RWPE2 (cell line): ENCODE results near the gene NDOR1.

Experiments
- ATAC-seq: fragments of 200-7000 bp; cut with Tn5 transposase; 3 replicates; pipeline ENCODE4 v1.9.1; 2021; ENCODE audit warnings: low read depth
- DNase-seq: peaks from one replicate; pipeline ENCODE4 v3.0.0-alpha.2; 2020; ENCODE audit warnings: low spot score
- H3K27ac ChIP-seq: fragments of 450-650 bp; 2 replicates; pipeline ENCODE4 v1.5.1; 2017; ENCODE audit warnings: mild to moderate bottlenecking; ENCODE audit not compliant: poor library complexity, severe bottlenecking
- H3K27me3 ChIP-seq: fragments of 250-450 bp; sonication (Bioruptor Pico); 2 replicates; pipeline ENCODE4 v1.5.1; 2021; ENCODE audit warnings: mild to moderate bottlenecking, moderate library complexity; ENCODE audit not compliant: insufficient read depth, poor library complexity, severe bottlenecking
- H3K36me3 ChIP-seq: fragments of 250-450 bp; sonication (Bioruptor Pico); 2 replicates; pipeline ENCODE4 v1.5.1; 2020; ENCODE audit warnings: low read depth, mild to moderate bottlenecking, moderate library complexity
- H3K4me1 ChIP-seq: fragments of 250-450 bp; sonication (Bioruptor Pico); 2 replicates; pipeline ENCODE4 v1.5.1; 2021; ENCODE audit warnings: mild to moderate bottlenecking, moderate library complexity; ENCODE audit not compliant: insufficient read depth, poor library complexity, severe bottlenecking
- H3K4me3 ChIP-seq: fragments of 250-450 bp; sonication (Bioruptor Pico); 2 replicates; pipeline ENCODE4 v1.5.1; 2021; ENCODE audit warnings: mild to moderate bottlenecking, moderate library complexity; ENCODE audit not compliant: severe bottlenecking
- H3K9me3 ChIP-seq: fragments of 250-450 bp; sonication (Bioruptor Pico); 2 replicates; pipeline ENCODE4 v1.5.1; 2021; ENCODE audit warnings: mild to moderate bottlenecking, moderate library complexity; ENCODE audit not compliant: severe bottlenecking
- CTCF ChIP-seq: fragments of 450-650 bp; IDR thresholded peaks from one replicate; pipeline ENCODE4 v1.5.1; 2017; ENCODE audit warnings: mild to moderate bottlenecking, moderate library complexity; ENCODE audit not compliant: poor library complexity, severe bottlenecking

Gene NDOR1

GRCh38 chr9:137162505-137163364 lies 42.8 kb upstream of the NDOR1 start:
- no peaks in the 10 kb centered on the region for H3K4me1 ChIP-seq
- peak overlapping the region; percentile 11 for H3K4me3 ChIP-seq
- peaks cover 67% of the 10 kb centered on the region for H3K27me3 ChIP-seq

DNA sequence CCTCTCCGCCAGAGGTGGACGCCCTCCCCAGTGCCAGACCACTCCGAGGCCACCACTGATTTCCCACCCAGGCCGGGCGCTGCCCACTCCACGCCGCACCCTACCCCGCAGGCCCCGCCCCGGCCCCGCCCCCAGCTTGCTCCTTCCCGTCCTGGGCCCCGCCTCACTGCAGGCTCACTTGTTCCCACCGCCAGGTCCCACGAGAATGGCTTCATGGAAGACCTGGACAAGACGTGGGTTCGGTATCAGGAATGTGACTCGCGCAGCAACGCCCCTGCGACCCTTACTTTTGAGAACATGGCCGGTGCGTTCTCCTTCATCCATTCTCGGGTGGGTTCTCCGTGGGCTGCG lies 42.2 kb upstream of the NDOR1 start:
- no peak for DNase-seq
- TF ChIP-seq CTCF, result no peak
- H3K9me3 ChIP-seq, result no peaks in the 10 kb centered on the region
- ATAC-seq, result peak; percentile 7; the same call in 2 of the 3 replicates
- H3K27ac ChIP-seq, result no peak overlapping the region
- H3K4me3 ChIP-seq, result peak overlapping the region; percentile 11
- H3K27me3 ChIP-seq, result peaks cover 70% of the 10 kb centered on the region
- H3K4me1 ChIP-seq, result no peaks in the 10 kb centered on the region
- H3K36me3 ChIP-seq, result no peaks in the 10 kb centered on the region

More at GRCh38 chr9:137162505-137163364, 42.8 kb upstream of the NDOR1 start:
- TF ChIP-seq CTCF, result peak; percentile 28
- DNase-seq (no peak), ATAC-seq (peak; percentile 35)
- H3K27ac ChIP-seq, result no peak overlapping the region
- H3K9me3 ChIP-seq, result no peaks in the 10 kb centered on the region
- H3K36me3 ChIP-seq, result no peaks in the 10 kb centered on the region

GRCh38 chr9:137163805-137164204 lies 41.7 kb upstream of the NDOR1 start:
- ATAC-seq, result no peak
- H3K27me3 ChIP-seq, result peaks cover 75% of the 10 kb centered on the region
- TF ChIP-seq CTCF, result no peak
- no peak for DNase-seq
- H3K9me3 ChIP-seq, result no peaks in the 10 kb centered on the region
- no peak overlapping the region for H3K27ac ChIP-seq
- H3K4me3 ChIP-seq, result no peak overlapping the region
- H3K36me3 ChIP-seq, result no peaks in the 10 kb centered on the region
- H3K4me1 ChIP-seq, result no peaks in the 10 kb centered on the region

DNA sequence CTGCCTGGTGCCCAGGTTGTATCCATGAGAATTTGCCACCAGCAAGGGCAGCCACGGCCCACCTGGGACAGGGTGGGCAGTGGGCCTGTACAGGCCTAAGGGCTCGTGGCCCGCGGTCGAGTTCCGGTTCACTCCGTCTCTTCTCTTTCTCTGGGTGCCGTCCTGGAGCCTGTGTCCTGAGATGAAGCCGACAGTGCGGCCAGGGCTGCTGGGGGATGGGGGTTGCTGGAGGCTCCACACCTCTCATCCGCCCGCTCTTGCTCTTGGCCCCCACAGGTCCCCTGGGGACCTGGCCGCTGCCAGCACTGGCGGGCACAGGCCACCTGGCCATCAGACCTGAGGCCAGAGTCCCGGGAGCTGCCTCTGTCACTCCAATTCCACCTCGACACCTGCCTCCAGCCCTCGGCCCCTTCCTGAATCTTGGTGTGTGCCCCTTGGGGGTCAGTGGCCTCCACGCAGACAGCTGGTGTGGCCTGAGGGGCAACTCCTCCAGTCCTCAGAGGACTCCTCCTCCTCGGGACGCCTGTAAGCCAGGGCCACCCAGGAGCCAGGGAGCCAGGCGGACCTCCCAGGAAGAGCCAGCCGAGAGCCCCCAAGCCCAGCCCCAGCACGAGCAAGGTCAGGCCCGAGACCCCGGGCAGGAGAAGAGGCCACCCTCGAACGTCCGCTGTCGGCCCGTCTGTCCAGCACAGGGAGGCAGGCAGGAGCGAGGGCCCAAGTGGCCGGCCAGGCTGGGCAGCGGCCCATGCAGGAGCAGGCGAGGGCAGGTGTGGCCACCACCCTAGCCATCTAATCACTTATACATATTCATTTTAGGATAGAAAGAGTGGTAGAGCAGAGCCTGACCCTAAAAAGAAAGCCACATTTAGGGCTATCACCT lies 40.9 kb upstream of the NDOR1 start:
- no peaks in the 10 kb centered on the region for H3K9me3 ChIP-seq
- no peak overlapping the region for H3K4me3 ChIP-seq
- ATAC-seq (no peak), DNase-seq (no peak)
- no peak overlapping the region for H3K27ac ChIP-seq
- TF ChIP-seq CTCF, result no peak
- peaks cover 74% of the 10 kb centered on the region for H3K27me3 ChIP-seq
- no peaks in the 10 kb centered on the region for H3K4me1 ChIP-seq
- no peaks in the 10 kb centered on the region for H3K36me3 ChIP-seq
